Measurements from ENCODE around the gene EGFL8. TPM values are rescaled to one million over a fixed set of nuclear protein-coding genes. Genes with fewer than 3 reads are reported as not detected.

Gene EGFL8
- total RNA-seq, 1 donor from 2014 or later: 15.4 TPM

- no peak overlapping the region for H3K4me3 Mint-ChIP-seq (ENCODE audit: unreplicated experiment)
- DNase-seq (ENCODE audit: low spot score): no peak
- no peak overlapping the region for H3K27ac Mint-ChIP-seq (ENCODE audit: unreplicated experiment)
- TF ChIP-seq CTCF (IDR thresholded peaks at IDR 0.05): no peak
- H3K36me3 Mint-ChIP-seq (ENCODE audit: low read depth): no peaks in the 10 kb centered on the region
- no peaks in the 10 kb centered on the region for H3K9me3 Mint-ChIP-seq (ENCODE audit: low read depth)
- H3K27me3 Mint-ChIP-seq (ENCODE audit: low read depth): no peaks in the 10 kb centered on the region
- peaks cover 38% of the 10 kb centered on the region for H3K4me1 Mint-ChIP-seq (ENCODE audit: low read depth)
Observed at GRCh38 chr6:32149932-32150870, 14.2 kb upstream of the EGFL8 start.

GRCh38 chr6:32151181-32151862, 13.1 kb upstream of the EGFL8 start:
- H3K27me3 Mint-ChIP-seq (ENCODE audit: low read depth): no peaks in the 10 kb centered on the region
- no peak for TF ChIP-seq CTCF (IDR thresholded peaks at IDR 0.05)
- DNase-seq (ENCODE audit: low spot score): no peak
- H3K36me3 Mint-ChIP-seq (ENCODE audit: low read depth): peaks cover 3% of the 10 kb centered on the region
- peak overlapping the region; percentile 54 for H3K4me3 Mint-ChIP-seq (ENCODE audit: unreplicated experiment)
- no peak overlapping the region for H3K27ac Mint-ChIP-seq (ENCODE audit: unreplicated experiment)
- H3K9me3 Mint-ChIP-seq (ENCODE audit: low read depth): no peaks in the 10 kb centered on the region
- peaks cover 39% of the 10 kb centered on the region for H3K4me1 Mint-ChIP-seq (ENCODE audit: low read depth)

- Mint-ChIP-seq H3K4me3 (ENCODE audit: unreplicated experiment) (peak within 1 kb of the TSS; percentile 99), H3K9me3 (ENCODE audit: low read depth) (no peaks in the 10 kb centered on the region), H3K4me1 (ENCODE audit: low read depth) (peaks cover 33% of the 10 kb centered on the region), H3K27ac (ENCODE audit: unreplicated experiment) (peak within 1 kb of the TSS; percentile 99), H3K27me3 (ENCODE audit: low read depth) (no peaks in the 10 kb centered on the region), H3K36me3 (ENCODE audit: low read depth) (peaks cover 3% of the 10 kb centered on the region)
- TF ChIP-seq CTCF (IDR thresholded peaks at IDR 0.05): no peak
- DNase-seq (ENCODE audit: low spot score): no peak
Observed at GRCh38 chr6:32151863-32152768, 12.3 kb upstream of the EGFL8 start, which contains the start of gene PRRT1. PRRT1 (minus strand) TSS chr6:32151939; CDS start chr6:32151827, 112 bp downstream.

- no peak for DNase-seq (ENCODE audit: low spot score)
- peaks cover 10% of the 10 kb centered on the region for H3K36me3 Mint-ChIP-seq (ENCODE audit: low read depth)
- TF ChIP-seq CTCF (IDR thresholded peaks at IDR 0.05): no peak
Observed at GRCh38 chr6:32152769-32153563, 11.4 kb upstream of the EGFL8 start.

More at GRCh38 chr6:32152769-32153563, 11.4 kb upstream of the EGFL8 start:
- H3K27me3 Mint-ChIP-seq (ENCODE audit: low read depth): no peaks in the 10 kb centered on the region
- H3K9me3 Mint-ChIP-seq (ENCODE audit: low read depth): no peaks in the 10 kb centered on the region
- H3K4me1 Mint-ChIP-seq (ENCODE audit: low read depth): peaks cover 33% of the 10 kb centered on the region
- H3K4me3 Mint-ChIP-seq (ENCODE audit: unreplicated experiment): peak overlapping the region; percentile 99
- peak overlapping the region; percentile 99 for H3K27ac Mint-ChIP-seq (ENCODE audit: unreplicated experiment)
